GM18505 (cell line): ENCODE measurements around the gene ETAA1.
A peak's percentile ranks its signal among the peaks of the same experiment; 100 is the strongest.

Experiments
- ATAC-seq: cut with Tn5 transposase; IDR thresholded peaks from one replicate; pipeline ENCODE4 v1.9.1; 2021; ENCODE audit not compliant: unreplicated experiment
- POLR2A ChIP-seq: IDR thresholded peaks from 4 replicates; pipeline ENCODE4 v1.6.1; 2011; ENCODE audit warnings: borderline replicate concordance; ENCODE audit not compliant: insufficient read depth, insufficient read length; ENCODE audit errors: extremely low read depth

Gene ETAA1

GRCh38 chr2:67397143-67397986 is at the start of gene ETAA1:
Gene ETAA1, plus strand, starts transcription at chr2:67397333. Its CDS starts 116 bp downstream, at chr2:67397449.
- ATAC-seq, result peak; percentile 100
- TF ChIP-seq POLR2A, result peak; percentile 84

GRCh38 chr2:67366832-67367412 is 30.2 kb upstream of the ETAA1 start:
- TF ChIP-seq POLR2A, result no peak
- no peak for ATAC-seq

GRCh38 chr2:67374481-67374880 is 22.7 kb upstream of the ETAA1 start:
- ATAC-seq, result no peak
- TF ChIP-seq POLR2A, result no peak

GRCh38 chr2:67374949-67375348 is 22.2 kb upstream of the ETAA1 start:
- no peak for TF ChIP-seq POLR2A
- no peak for ATAC-seq

GRCh38 chr2:67378555-67378954 is 18.6 kb upstream of the ETAA1 start:
- no peak for ATAC-seq

GRCh38 chr2:67379048-67379447 is 18.1 kb upstream of the ETAA1 start:
- no peak for TF ChIP-seq POLR2A
- ATAC-seq, result no peak

More at GRCh38 chr2:67378555-67378954, 18.6 kb upstream of the ETAA1 start:
- no peak for TF ChIP-seq POLR2A

- ATAC-seq, result no peak
- no peak for TF ChIP-seq POLR2A
These were observed 12.9 kb upstream of the ETAA1 start for GRCh38 chr2:67384123-67384822.

- TF ChIP-seq POLR2A, result no peak
- ATAC-seq, result no peak
These were observed 8.5 kb upstream of the ETAA1 start for GRCh38 chr2:67388680-67389079.

- no peak for TF ChIP-seq POLR2A
- ATAC-seq, result no peak
These were observed 7.8 kb upstream of the ETAA1 start for GRCh38 chr2:67389286-67389685.

- TF ChIP-seq POLR2A, result no peak
- no peak for ATAC-seq
These were observed 7.3 kb upstream of the ETAA1 start for GRCh38 chr2:67389788-67390187.

GRCh38 chr2:67393237-67393636 is 3.9 kb upstream of the ETAA1 start:
- no peak for TF ChIP-seq POLR2A
- ATAC-seq, result no peak

GRCh38 chr2:67394734-67395133 is 2.4 kb upstream of the ETAA1 start:
- no peak for ATAC-seq
- TF ChIP-seq POLR2A, result no peak

- ATAC-seq, result no peak
- TF ChIP-seq POLR2A, result no peak
These were observed 2.0 kb downstream of the ETAA1 start for GRCh38 chr2:67399144-67399543.
